GM23248 (cell line): ENCODE measurements around the gene MB21D2.

Source experiments
- EZH2 ChIP-seq: fragments of 200-600 bp; sonication (generic); IDR thresholded peaks from 2 replicates; pipeline ENCODE4 v1.6.1; 2018; ENCODE audit warnings: antibody characterized with exemption, mild to moderate bottlenecking; ENCODE audit not compliant: insufficient read depth, poor library complexity, severe bottlenecking
- EZH2phosphoT487 ChIP-seq: fragments of 200-600 bp; sonication (generic); IDR thresholded peaks from 2 replicates; pipeline ENCODE4 v1.6.1; 2018; ENCODE audit warnings: antibody characterized with exemption, moderate library complexity, mild to moderate bottlenecking, low read depth; ENCODE audit not compliant: insufficient read depth

DNA sequence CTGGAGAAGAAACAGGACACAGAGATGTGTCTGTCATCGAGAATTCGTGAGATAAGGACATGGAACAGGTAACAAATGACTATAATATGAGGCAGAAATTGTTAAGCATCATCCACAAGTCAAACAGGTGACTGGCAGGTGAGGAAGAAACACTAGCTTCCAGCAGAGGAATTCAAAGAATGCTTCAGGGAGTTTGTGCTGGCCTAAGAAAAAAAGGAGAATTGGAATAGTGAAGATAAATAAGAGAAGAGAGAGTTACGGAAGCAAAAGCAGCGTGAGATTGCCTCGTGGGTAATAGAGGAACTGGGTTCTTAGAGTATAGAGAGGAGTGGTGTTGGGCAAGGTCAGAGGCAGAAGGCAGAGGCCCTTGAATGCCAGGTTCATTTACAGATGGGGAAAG is 167.5 kb downstream of the MB21D2 start:
- TF ChIP-seq EZH2 (no peak), EZH2phosphoT487 (no peak)
